Heart left ventricle (tissue), 13 donors: ENCODE measurements around the gene SCG3.

Experiments
- CTCF ChIP-seq, 12 donors: fragments of 200-600 bp; sonication (generic) in 4 of 12; IDR thresholded peaks; one replicate each; pipeline versions ENCODE4 v1.5.0 to v1.8.0; 2018 to 2022; ENCODE audit warnings: antibody characterized with exemption in 12 of 12, mild to moderate bottlenecking in 5 of 12
- POLR2A ChIP-seq, 2 donors: fragments of 450-650 bp; IDR thresholded peaks; one replicate each; pipeline ENCODE4 v1.6.1; 2017; ENCODE audit warnings: antibody characterized with exemption in 2 of 2, mild to moderate bottlenecking in 2 of 2, moderate library complexity in 2 of 2
- donor health status: ischemic (EF 13 %, LVEDD 7.1; RV severe dilation, severe dysfunction).
- donor health status: DM: no; HTN: yes; CAD: no.
- donor health status: DM: no; HTN: no; CAD: no.
- donor health status: ischemic (EF 25% LVEDD 6.9; RV normal size, moderate dysfunction).
- donor health status: ischemic (EF 25% LVEDD 5.7; RV mildly dilated, moderate dysfunction).
- donor health status: ischemic (EF 35%, LVEDD 5.7; RV mildly dilated, moderate dysfunction).
- donor health status: nonischemic (EF 11% LVEDD 7.7; RV severe dilation, severe dysfunction).
- donor health status: DM: yes; HTN: yes; CAD: no.
- donor health status: PGD.
- donor health status: ischemic (EF 29% LVEDD 5.4; RV normal size, mild dysfunction).
- donor health status: nonischemic (EF 23%, LVEDD 6.1; RV moderate dilation, normal function).

GRCh38 chr15:51672913-51673857, 8.1 kb upstream of the SCG3 start:
- TF ChIP-seq CTCF (IDR thresholded peaks at IDR 0.05) (no peak), POLR2A (IDR thresholded peaks at IDR 0.05) (no peak)
